HUES48 (cell line): Measurements from ENCODE around the gene TPST2.

Experiments
- H3K27ac ChIP-seq: one replicate; pipeline ENCODE4 v1.7.0; 2013; ENCODE audit warnings: low read depth, low read length, inconsistent platforms
- H3K27me3 ChIP-seq: 2 replicates; pipeline ENCODE4 v1.6.1; 2013; ENCODE audit warnings: mild to moderate bottlenecking, low read length; ENCODE audit not compliant: control insufficient read depth, insufficient read depth
- H3K36me3 ChIP-seq: 2 replicates; pipeline ENCODE4 v1.6.1; 2013; ENCODE audit warnings: low read length; ENCODE audit not compliant: control insufficient read depth, insufficient read depth
- H3K4me1 ChIP-seq: 2 replicates; pipeline ENCODE4 v1.6.1; 2013; ENCODE audit warnings: mild to moderate bottlenecking, low read length; ENCODE audit not compliant: control insufficient read depth, insufficient read depth
- H3K4me3 ChIP-seq: 2 replicates; pipeline ENCODE4 v1.5.1; 2013; ENCODE audit warnings: mild to moderate bottlenecking, low read depth, low read length
- H3K9ac ChIP-seq: 2 replicates; pipeline ENCODE4 v1.6.1; 2013; ENCODE audit warnings: mild to moderate bottlenecking, low read depth, low read length, moderate library complexity
- H3K9me3 ChIP-seq: 2 replicates; pipeline ENCODE4 v1.6.1; 2013; ENCODE audit warnings: low read length; ENCODE audit not compliant: control insufficient read depth, insufficient read depth

Gene TPST2

DNA sequence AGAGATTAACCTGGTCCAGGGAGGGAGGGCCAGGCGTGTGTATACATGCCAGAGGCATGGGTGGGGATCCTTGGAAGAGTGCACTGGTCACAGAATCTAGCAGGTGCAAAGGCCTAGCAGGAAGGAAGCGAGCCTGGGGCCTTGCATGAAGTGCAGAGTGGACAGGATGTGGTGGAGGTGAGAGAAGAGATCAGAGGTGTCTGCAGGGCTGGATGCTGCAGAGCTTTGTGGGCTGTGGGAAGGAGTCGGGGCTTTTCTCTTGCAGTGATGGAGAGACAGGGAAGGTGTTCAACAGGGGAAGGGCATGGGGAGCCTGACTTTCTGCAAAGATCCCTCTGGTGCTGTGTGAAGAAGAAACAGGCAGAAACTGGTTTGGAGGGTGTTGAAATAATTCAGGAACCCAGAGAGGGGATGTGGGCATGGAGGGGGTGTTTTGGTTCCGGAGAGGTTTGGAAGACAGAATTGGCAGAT, 2.5 kb upstream of the TPST2 start:
- H3K36me3 ChIP-seq, result peaks cover 6% of the 10 kb centered on the region
- no peak overlapping the region for H3K27ac ChIP-seq

DNA sequence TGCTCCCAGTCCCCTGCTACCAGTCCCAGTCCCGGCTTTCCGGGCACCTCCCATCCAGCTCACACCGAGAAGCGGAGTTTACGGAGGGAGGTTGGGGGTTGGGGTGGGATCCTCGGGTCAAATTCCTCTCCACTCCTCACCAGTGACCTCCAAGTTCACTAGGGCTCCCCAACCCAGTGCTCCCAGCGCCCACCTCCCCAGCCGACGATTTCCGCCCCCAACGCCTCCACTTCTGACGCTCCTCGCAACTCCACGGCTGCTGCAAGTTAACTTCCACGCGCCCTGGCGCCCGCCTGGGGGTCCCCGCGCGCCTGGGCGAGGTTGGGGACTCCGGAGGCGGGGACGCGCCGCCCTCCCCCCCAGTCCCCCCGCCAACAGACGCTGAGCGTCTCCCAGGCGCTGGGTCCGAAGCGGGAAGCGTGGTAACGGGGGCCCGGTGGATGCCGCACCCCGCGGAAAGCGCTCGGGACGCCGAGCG, 526 bp downstream of the TPST2 start:
- peaks cover 19% of the 10 kb centered on the region for H3K4me1 ChIP-seq
- H3K4me3 ChIP-seq, result peak overlapping the region; percentile 84
- H3K36me3 ChIP-seq, result peaks cover 16% of the 10 kb centered on the region
- no peaks in the 10 kb centered on the region for H3K27me3 ChIP-seq
- H3K9me3 ChIP-seq, result no peaks in the 10 kb centered on the region
- H3K27ac ChIP-seq, result peak overlapping the region; percentile 40
- peak overlapping the region; percentile 51; the same call in 1 of the 2 replicates for H3K9ac ChIP-seq

More for the DNA sequence above, 2.5 kb upstream of the TPST2 start:
- Histone ChIP-seq H3K9ac (no peak overlapping the region), H3K27me3 (no peaks in the 10 kb centered on the region), H3K4me3 (no peak overlapping the region), H3K9me3 (no peaks in the 10 kb centered on the region), H3K4me1 (peaks cover 7% of the 10 kb centered on the region)

DNA sequence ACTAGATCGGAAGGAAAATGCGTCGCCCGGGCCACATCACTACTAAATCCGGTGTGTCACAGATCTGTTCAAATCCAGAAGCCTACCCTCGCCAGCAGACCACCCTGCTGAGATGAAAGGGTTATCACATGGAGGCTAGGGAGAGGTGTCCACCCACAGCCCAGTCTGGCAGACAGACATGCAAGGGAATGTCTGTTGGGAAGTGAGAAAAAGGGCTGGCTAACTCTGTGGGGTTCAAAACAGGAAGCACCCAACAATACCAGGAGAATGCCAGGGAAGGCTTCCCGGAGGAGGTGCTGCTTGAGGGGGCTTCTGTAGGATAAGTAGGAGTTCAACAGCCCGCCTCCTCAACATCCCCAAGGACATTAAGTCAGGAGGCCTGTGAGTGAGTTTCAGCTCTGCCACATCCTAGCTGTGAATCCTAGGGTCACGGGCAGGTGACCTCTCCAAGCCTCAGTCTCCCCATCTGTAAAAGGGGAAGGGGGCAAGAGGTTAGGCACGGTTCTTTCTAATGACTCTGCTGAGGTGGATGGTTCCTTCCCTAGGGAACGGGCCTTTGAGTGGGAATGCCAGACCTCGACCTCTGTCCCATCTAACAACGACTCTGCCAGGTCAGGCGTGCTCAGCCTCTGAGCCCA, 1.1 kb downstream of the TPST2 start:
- no peaks in the 10 kb centered on the region for H3K27me3 ChIP-seq
- H3K4me1 ChIP-seq, result peaks cover 16% of the 10 kb centered on the region
- no peak overlapping the region for H3K9ac ChIP-seq
- peak overlapping the region; percentile 84 for H3K4me3 ChIP-seq
- H3K27ac ChIP-seq, result peak overlapping the region; percentile 12
- peaks cover 19% of the 10 kb centered on the region for H3K36me3 ChIP-seq
- no peaks in the 10 kb centered on the region for H3K9me3 ChIP-seq

DNA sequence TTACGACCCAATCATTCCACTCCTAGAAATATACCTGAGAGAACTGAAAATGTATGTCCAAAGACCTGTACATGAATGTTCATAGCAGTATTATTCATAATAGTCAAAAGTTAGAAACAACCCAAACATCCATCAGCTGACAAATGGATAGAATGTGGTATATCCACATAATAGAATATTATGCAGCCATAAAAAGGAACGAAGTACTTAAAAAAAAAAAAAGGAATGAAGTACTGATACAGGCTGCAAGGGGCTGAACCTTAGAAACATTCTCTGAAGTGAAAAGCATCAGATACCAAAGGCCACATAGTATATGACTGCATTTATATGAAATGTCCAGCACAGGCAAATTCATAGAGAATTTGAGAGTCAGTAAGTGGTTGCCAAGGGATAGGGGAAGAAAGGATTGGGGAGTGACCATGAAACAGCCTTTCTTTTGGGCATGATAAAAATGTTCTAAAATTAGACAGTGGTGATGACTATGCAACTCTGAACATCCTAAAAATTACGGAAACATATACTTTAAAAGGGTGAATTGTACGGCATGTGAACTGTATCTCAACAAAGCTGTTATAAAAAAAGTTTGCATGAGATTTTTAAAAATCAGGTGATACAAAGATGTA, 1.8 kb downstream of the TPST2 start:
- peak overlapping the region; percentile 84 for H3K4me3 ChIP-seq

DNA sequence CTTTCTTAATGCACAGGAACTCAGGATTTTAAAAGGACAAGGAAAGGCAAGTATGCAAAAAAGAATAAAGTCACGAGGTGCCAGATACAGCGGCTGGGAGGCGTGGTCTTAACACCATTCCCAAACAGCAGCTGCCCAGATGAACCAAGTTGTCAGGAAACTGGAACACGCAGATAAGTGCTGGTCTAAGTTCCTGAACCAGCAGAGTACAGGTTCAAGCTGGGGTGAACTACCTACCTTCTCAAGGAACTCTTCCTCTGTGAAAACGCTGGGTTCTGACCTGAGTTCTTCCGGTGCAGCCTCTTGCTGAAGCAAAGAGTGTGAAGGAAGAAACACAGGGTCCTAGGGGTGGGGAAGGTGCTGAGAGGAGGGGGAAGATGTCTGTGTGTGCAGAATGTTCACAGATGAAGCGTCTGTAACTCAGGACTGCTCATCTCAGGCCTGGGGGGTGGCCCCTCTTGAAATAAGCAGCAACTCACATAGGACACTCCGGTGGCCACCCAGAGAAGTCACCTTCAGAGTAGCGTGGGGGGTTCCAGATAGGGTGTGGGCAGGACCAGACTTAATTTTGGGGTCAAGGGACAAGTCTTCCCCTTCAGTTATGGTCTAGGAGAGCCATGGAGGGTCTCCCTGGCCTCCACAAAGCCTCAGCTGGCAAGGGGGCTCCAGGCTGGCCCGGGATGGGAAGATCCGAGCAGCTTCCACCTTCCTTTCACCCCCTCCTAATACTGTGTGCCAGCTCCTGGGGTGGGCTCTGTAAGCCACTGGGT, 3.2 kb downstream of the TPST2 start:
- Histone ChIP-seq H3K27ac (no peak overlapping the region), H3K9ac (no peak overlapping the region), H3K9me3 (no peaks in the 10 kb centered on the region), H3K4me3 (no peak overlapping the region), H3K36me3 (peaks cover 28% of the 10 kb centered on the region), H3K27me3 (no peaks in the 10 kb centered on the region), H3K4me1 (peaks cover 20% of the 10 kb centered on the region)

More for the DNA sequence above, 1.8 kb downstream of the TPST2 start:
- H3K36me3 ChIP-seq, result peaks cover 19% of the 10 kb centered on the region
- no peak overlapping the region for H3K9ac ChIP-seq
- H3K4me1 ChIP-seq, result peaks cover 18% of the 10 kb centered on the region
- H3K9me3 ChIP-seq, result no peaks in the 10 kb centered on the region
- no peak overlapping the region for H3K27ac ChIP-seq
- H3K27me3 ChIP-seq, result no peaks in the 10 kb centered on the region

DNA sequence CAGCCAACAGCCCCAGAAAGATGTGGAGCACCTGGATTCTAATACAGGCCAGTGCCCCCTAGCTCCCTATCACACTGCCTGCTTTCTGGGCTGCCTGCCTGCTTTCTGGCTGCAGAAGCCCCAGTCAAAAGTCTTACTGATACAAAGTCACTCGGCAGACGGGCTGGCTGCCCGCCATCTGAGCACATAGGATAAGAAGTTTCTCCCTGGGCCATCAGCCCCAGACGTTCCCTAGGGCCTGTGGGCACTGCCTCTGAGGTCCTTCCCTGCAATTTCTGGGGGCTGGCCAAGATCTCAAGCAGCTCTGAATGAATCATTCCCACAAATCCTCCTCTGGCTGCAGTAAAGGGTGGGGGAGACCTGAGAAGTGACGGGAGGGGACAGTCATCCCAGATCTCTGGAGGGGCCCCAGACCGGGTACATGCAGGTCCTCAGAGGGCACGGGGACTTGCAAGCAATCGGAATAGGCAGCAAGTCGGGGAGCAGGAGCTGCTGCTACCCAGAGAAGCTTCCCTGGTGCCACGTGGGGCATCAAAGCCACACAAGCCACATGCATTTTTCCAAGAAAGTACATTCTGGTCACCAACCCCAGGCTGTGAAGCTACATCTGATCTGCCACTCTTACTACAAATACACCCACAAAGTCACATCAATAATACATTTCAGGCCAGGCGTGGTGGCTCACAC, 4.7 kb downstream of the TPST2 start:
- peaks cover 35% of the 10 kb centered on the region for H3K4me1 ChIP-seq
- H3K27me3 ChIP-seq, result no peaks in the 10 kb centered on the region
- H3K27ac ChIP-seq, result no peak overlapping the region
- no peak overlapping the region for H3K9ac ChIP-seq
- H3K9me3 ChIP-seq, result no peaks in the 10 kb centered on the region
- H3K4me3 ChIP-seq, result no peak overlapping the region
- peaks cover 31% of the 10 kb centered on the region for H3K36me3 ChIP-seq

DNA sequence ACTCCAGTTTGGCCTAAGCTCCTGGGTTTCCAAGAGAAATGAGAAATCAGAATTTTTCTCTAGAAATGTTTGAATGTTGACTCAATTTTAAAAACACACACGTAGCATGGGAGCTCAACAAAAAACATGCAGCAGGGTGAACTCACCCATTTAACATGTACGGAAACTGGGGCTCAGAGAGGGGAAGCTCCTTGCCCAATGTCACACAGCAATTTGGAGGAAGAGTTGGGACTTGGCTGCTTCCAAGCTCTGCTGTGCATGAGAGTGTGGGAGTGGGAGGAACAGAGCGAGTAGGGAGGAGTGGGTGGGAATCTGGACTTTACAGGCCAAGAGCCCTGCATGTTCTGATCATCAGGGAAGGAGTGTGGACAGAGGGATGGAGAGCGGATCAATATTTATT, 5.9 kb downstream of the TPST2 start:
- Histone ChIP-seq H3K36me3 (peaks cover 34% of the 10 kb centered on the region), H3K9me3 (no peaks in the 10 kb centered on the region)

DNA sequence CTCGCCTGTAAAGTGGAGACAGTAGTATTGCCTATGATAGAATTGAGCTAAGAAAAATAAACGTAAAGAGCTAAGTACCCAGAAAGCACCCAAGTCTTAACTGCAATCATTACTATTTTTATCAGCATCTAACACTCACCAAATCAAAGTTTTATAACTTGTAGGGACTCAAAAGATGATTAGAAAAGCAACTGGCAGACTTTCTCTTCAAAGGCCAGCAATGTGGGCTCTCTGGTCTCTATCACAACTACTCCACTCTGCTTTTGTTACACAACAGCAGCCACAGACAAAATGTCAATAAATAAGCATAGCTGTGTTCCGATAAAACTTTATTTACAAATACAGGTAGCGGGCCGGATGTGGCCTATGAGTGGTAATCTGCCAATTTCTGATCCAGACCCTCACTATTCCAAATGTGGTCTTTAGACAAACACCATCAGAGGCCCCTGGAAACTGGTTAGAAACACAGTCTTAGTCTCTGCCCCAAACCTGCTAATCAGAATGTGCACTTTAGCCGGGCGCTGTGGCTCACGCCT, 8.2 kb downstream of the TPST2 start:
- peak overlapping the region; percentile 85 for H3K27ac ChIP-seq
- no peak overlapping the region for H3K9ac ChIP-seq
- H3K4me3 ChIP-seq, result no peak overlapping the region
- no peaks in the 10 kb centered on the region for H3K9me3 ChIP-seq
- no peaks in the 10 kb centered on the region for H3K27me3 ChIP-seq
- H3K4me1 ChIP-seq, result peaks cover 40% of the 10 kb centered on the region
- H3K36me3 ChIP-seq, result peaks cover 28% of the 10 kb centered on the region

More for the DNA sequence above, 5.9 kb downstream of the TPST2 start:
- no peaks in the 10 kb centered on the region for H3K27me3 ChIP-seq
- peaks cover 47% of the 10 kb centered on the region for H3K4me1 ChIP-seq
- H3K9ac ChIP-seq, result no peak overlapping the region
- no peak overlapping the region for H3K4me3 ChIP-seq
- no peak overlapping the region for H3K27ac ChIP-seq

DNA sequence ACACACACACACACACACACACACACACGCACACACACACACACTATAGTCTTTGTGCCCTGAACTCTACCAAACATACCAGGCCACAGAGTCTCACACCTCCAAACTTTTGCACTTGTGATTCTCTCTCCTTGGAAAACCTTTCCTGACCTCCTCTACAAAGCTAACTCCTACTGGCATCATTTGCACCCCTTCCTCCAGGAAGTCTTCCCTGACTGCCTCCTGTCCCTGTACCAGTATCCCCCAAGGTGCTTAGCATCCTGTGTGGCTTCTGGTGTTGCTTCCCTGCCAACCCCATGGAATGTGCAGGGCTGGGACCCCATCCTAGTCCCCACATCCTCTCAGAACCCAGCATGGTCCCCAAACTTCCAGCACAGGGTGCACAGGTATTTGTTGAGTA, 8.9 kb downstream of the TPST2 start:
- H3K4me3 ChIP-seq, result no peak overlapping the region
- H3K27ac ChIP-seq, result peak overlapping the region; percentile 85
- H3K9ac ChIP-seq, result no peak overlapping the region

DNA sequence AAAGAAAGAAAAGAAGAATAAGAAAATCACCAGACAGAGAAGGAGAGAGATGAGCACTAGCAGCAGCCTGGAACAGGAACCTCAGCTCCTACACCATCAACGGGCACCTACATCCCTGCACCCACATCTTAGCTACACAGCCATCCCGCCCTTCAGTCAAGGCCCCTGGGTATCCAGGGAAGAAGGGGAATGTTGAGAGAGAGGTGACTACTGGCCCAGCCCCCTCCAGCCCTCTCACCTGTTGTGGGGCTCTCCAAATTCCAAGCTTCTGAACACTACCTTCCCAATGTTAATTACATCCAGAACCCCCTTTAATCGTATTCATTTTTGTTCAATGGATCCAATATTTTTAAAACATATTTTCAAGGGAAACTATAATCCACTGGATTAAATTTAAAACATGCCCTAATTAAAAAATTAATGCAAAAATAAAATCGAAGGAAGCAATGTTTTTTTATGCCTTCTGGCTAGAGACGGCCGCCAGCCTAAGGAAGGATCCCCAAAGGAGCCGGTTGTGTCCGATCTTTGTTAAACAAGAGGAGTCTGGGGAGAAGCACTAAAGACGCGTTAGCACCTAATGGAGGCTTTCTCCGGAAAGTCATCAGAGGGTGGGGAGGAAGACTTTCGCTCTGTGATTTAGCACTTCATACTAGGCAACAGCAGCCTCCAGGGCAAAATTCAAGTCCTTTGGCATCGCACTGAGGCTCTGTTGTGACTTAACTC, 9.5 kb downstream of the TPST2 start:
- Histone ChIP-seq H3K36me3 (peaks cover 20% of the 10 kb centered on the region), H3K9ac (peak overlapping the region; percentile 28; the same call in 1 of the 2 replicates), H3K27me3 (no peaks in the 10 kb centered on the region), H3K27ac (peak overlapping the region; percentile 85), H3K4me1 (peaks cover 40% of the 10 kb centered on the region), H3K4me3 (peak overlapping the region; percentile 1; the same call in 1 of the 2 replicates), H3K9me3 (no peaks in the 10 kb centered on the region)

More for the DNA sequence above, 8.9 kb downstream of the TPST2 start:
- Histone ChIP-seq H3K27me3 (no peaks in the 10 kb centered on the region), H3K9me3 (no peaks in the 10 kb centered on the region), H3K36me3 (peaks cover 21% of the 10 kb centered on the region), H3K4me1 (peaks cover 40% of the 10 kb centered on the region)
